GM19324 (cell line): ENCODE measurements around the gene DLX2.
A peak's percentile ranks its signal among the peaks of the same experiment; 100 is the strongest.
"Not testable (repeated sequence)": the region's sequence is repeated elsewhere in the genome, so short reads cannot be mapped to it uniquely, and the experiment has no call there.

ENCODE experiments used
- ATAC-seq: cut with Tn5 transposase; IDR thresholded peaks from one replicate; pipeline ENCODE4 v1.9.1; 2021; ENCODE audit warnings: mild to moderate bottlenecking, moderate library complexity; ENCODE audit not compliant: unreplicated experiment, low FRiP score

DLX2 gene

DNA sequence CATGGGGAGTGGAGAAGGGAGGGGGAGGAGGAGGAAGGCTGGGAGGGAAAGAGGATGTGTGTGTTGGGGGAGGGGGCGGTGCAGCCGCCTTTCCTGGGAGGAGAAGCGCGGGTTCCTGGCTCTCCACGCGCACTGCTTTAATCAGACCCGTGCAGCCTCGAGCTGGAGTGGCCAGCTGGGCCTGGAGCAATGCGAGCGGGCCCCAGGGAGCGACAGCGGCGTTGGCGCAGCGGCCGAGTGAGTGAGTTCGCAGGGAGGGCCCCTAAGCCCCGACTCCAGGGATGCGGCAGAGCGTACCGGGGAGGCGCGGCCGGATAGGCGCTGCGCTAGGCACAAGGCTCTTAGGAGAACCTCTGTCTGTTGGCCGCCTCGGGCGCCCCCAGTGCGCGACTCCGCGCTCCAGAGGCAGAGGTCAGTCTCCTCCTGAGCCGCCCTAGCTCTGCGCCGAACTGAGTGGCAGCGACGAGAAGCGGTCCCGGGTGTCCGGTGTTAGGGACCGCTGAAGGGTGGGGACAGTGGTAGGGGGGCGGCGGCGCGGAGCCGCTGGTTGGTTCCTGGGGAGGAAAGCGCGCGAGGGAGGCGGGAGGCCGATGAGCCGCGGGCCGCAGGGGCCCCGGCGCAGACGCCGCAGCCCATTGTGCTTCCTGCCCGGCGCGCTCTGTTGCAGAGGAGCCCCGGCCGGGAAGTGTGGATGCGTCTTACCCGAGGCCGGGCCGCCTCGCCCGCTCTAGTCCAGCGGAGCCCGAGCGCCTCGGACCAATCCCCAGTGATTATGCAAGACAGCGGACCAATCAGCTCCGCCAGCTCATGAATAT lies 17.8 kb downstream of the DLX2 start:
- peak; percentile 74 for ATAC-seq

DNA sequence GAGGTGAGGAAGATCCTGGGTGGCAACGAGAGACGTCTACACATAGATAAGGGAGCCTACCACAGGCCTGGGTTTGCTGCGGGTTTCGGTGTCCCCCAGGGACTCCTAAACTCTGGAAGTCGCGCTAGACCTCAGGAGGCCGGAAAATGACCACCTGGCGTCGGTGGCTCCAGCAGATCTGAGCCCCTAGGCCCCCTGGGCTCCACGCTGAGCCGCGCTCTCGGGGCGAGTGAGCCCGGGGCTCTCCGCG lies 18.4 kb downstream of the DLX2 start:
- no peak for ATAC-seq

DNA sequence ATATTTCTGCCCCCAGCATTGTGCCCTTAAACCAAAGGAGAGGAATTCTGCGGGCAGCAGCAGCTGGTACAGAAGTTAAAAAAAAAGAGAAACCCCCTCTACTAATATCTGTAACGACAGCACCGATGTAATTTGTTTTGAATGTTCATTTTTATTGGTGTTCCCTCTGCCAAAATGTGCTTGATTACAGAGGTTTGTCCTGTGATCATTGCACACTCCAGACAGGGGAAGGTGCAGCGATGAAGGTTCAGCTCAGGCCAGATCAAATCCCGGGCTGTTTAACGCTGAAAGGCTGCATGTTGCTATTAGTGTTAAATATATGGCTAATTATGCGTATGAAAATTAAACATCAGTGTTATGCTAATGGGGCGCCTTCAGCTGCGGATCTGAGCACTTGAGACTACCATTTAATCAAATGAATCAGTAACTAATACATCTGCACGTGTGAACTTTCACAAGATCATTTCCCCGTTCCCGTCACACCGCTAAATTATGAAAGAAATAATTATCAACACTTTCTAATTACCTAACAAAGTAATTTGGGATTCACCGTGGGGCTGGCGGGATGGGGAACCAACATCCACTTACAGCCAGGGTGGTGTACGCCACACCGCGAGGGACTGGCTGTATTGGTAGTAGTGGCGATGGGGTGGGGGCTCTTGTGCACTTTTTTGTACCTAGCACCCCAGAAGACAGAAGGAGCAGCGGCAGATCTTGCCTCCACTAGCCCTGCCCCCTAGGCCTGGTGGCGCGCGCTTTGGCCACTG lies 18.9 kb downstream of the DLX2 start:
- ATAC-seq: no peak

DNA sequence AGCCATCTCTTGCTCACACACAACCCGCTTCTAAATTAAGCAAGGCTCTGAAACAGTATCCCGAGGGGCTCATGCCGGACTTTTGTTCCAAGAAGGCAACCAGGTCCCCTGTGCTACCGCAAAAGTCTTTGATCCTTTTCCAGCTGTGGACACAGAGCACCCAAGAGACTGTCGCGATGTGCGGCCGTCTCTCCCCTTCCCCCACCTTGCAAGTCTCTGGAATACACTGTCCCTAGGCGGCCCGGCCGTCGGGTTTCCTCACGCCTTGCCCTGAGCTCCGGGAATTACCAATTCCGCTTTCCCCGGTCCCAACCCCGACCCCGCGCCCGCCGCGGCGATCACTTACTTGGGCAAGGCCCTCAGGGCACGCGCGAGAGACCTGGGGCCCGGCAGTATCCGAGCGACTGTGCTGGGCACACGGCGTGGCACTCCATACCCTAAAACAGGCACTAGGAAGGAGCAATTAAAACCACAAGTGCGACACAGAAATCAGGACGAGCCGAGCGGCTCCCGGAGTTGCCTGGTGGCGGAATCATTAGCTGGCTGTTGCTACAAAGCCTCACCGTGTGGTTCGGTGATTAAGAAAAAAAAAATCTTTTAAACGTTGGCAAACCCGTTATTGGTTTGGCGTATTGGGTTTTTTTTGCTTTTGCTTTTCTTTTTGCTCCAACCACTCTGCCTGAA lies 19.6 kb downstream of the DLX2 start:
- no peak for ATAC-seq

DNA sequence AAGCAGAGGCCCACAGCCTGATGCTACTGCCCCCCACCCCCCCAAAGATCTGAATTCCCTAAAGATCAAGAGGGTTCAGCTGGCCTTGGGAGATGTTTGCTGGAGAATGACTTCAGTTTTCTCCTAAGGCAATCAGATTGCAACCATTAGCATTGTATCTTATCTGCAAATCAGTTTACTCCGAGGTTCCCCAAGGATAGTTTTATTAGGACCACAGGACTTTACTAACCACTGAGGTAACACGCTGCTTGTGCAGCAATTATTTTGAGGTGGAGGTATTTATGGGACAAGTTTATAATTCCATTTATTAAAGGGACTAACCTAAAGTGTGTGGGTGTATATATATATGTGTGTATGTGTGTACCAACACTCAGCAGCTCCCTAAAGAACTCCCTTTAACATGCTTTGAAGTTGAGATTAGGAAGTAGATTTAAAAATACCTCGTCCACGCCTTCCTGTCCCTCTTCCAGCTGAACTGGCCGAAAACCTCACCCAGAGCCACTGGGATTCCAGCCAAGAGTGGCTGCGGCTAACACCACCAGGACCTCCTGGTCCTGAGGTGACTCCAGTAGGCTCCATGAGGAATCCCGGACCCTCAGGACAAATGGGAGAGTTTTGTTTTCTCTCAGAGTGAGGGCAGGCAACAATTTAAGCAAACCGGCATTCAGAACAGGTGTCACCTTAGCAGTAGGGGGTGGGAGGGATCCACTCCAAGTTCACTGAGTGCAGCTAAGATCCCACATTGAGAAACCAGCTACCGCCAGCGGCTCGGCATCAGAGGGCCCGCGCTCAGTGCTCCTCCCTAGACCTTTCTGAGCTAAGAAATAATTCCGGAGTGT lies 20.4 kb downstream of the DLX2 start:
- ATAC-seq: no peak

DNA sequence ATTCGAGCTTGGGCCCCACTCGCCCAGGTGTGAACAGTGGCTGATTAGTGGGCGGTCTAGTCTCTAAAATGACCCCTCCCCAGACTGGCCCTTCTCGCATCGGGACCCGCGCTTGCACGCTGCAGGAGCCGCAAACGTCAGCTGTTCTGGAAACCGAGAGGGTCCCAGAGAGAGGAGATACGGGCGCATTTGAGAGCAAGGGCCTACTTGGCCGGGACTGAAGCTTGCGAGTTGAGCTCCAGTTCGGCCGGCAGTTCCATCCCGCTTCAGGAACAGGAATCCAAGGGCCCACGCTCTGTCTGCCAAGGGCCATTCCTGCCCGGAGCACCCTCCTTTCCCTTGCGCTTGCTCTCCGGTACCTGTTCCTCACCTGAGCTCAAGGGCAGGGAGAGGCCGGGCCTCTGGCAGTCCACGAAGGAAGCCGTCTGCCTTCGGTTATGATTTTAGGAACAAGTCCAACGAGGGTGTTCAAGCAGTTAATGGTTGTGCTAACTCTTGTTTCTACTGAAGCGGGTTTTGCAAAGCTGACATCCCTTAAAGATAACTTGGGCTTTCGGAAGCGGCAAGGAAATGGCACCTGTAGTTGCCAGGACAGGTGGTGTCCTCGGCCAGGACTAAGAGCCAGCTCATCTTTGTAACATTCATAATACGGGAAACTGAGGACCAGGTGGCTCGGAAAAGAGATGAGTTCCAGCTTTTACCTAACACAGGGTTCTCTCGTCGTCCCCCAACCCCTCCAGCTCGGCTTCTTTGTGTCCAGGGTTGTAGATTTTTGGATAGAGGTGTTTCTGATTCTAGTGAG lies 21.3 kb downstream of the DLX2 start:
- no peak for ATAC-seq

DNA sequence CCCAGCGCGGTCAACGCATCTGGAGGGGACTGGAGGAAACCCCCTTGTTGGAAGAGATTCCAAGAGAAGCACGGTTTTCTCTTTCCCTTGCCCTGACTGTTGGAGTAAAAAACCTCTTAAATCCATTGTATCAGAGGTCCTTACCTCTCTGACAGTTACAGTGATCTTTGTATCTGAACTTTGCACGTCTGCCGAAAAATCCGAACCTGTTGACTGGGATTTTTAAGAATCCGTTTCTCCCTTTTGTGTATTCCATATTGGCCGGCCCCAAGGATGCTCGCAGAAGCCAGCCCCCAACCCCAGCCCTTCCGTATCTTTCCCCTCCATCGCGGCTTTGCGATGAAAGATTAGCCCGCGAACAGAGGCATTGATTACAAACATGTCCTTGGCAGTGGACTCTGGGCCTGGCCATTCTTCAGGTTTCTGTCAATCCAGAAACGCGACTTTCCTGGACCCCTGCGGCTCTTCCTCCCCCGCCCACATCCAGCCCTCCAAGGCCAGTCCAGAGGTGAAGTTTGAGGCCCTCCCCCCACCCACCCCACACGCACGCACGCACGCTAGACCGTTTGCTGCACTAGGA lies 22.0 kb downstream of the DLX2 start:
- no peak for ATAC-seq

DNA sequence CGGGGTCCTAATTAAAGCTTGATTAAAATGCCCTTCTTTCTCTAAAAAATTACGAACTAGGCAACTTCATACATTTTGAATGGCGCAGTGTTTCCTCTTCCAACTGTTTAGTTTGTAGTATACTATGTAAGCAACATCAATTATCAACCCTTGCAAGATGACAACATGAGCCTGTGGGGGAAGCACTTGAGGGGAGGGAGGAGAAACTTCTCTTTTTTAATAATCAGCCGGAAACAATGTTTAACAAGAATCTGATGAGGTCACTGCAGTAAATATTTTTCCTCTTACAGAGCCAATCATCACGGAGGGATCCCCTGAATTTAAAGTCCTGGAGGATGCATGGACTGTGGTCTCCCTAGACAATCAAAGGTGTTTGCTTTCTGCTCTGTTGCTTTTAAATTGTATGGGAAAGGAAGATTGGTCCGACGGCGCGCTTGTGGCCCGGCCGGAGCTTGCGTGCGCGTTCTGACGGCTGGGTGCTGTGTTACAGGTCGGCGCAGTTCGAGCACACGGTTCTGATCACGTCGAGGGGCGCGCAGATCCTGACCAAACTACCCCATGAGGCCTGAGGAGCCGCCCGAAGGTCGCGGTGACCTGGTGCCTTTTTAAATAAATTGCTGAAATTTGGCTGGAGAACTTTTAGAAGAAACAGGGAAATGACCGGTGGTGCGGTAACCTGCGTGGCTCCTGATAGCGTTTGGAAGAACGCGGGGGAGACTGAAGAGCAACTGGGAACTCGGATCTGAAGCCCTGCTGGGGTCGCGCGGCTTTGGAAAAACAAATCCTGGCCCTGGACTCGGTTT lies 22.7 kb downstream of the DLX2 start:
- ATAC-seq: no peak

DNA sequence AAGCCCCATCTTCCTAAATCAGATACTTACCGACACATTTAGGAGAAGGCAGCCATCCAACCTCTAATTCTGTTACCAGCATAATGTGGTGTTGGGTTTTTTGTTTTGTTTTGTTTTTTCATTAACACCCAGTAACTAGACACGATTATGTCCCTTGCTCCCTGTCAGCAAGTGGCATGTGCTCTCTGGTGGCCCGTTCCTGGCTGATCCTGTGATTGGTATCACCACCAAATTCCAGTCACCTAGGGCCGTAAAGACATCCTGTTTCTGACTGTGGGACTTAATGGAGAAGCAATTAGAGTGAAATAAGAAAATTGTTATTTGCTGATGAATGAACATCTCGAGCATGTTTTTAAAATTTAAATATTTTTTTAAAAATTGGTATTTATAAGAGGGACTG lies 23.3 kb downstream of the DLX2 start:
- no peak for ATAC-seq

DNA sequence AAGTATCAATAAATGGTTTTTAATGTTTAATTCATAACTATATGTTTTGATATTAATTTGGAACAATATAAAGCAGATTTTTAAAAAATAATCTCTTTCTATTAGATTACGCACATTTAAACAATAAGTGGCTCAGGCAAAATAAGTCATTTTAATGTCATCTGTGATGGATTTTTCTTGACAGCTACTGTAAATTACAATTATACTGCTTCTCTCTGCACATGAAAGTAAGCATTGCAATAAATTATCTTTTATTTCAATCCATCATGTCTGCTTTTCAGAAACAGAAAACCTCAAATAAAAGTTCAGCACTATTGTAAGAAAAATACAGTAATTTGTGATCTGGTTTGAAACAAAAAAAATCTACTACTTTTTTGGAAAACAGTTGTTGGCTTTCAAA lies 28.4 kb downstream of the DLX2 start:
- no peak for ATAC-seq

DNA sequence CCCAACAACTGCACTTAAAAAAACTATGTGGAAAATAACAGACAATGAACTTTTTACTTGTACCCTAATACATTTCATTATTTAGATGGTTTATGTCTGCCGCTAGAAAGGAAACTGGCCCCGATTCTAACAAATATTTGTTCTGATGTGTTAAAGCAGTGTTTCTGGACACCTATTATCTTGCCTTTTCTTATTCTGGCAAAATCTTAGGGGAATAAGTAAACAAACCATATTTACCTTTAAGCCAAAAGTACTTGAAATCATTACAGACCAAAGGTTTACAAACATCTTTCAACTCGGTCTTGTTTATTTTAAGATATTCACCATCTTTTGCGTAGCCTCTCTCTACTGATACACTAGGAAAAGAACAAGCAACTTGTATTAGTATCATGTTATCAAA lies 29.2 kb downstream of the DLX2 start:
- ATAC-seq: no peak

DNA sequence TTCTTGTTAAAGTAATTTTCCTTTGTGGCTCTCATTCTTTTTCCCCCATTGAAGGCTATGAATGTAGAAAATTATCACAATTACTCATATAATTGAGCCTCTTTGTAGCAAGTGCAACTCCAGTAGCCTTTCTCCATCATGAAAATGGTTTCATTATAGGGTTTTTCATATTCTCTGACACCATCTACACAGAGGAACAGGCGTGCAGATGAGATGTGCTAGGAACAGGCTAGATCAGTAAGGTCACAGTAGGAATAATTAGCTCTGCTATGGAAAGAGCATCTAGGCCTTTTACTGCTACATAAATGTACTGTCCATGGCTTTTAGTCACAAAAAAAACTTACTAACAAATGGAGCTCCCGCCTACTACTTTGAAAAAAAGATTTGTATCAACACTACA lies 30.0 kb downstream of the DLX2 start:
- ATAC-seq: no peak

DNA sequence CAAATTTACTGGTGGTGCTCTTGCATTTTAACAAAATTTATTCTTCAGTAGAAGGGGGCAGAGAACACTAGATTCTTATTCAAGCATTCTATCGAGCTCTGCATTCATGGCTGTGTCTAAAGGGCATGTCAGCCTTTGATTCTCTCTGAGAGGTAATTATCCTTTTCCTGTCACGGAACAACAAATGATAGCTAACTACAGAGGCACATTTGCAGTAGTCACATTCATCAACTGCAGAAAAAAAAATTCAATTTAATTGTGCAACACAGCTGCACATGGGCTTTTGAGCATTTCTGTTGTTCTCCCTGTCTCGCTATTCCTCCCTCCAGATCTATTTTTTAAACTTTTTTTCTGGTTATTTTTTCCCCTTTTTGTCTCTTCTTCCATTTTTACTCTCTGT lies 30.4 kb downstream of the DLX2 start:
- no peak for ATAC-seq

DNA sequence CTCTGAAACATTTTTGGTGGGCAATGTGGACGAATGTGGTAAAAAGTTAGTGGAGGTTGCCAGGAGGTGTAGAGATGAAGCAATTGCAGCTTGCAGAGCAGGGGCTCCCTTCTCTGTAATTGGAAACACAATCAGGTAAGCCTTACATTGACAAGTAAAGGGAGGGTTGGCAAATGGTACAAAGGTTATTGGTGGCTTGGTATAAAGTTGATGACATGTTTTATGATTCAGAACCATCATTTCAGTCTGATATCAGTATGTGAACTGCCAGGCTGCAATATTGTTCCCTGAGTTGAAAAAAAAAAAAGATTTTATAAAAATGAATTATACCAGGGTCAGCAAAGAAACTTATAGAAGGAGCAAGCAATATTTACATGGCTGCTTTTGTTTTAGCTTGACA lies 31.8 kb downstream of the DLX2 start:
- no peak for ATAC-seq

DNA sequence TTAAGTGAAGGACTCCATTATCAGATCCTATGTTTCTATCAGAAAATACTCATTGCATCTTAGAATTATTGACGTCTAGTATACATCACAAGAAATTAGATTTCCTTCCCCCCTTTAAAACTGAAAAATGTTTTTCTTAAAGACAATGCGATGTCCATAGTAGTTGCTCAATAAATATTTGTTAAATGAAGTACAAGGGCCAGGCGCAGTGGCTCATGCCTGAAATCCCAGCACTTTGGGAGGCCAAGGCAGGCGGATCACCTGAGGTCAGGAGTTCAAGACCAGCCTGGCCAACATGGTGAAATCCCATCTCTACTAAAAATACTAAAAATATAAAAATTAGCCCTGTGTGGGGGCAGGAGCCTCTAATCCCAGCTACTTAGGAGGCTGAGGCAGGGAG lies 34.8 kb downstream of the DLX2 start:
- not testable (repeated sequence) for ATAC-seq

DNA sequence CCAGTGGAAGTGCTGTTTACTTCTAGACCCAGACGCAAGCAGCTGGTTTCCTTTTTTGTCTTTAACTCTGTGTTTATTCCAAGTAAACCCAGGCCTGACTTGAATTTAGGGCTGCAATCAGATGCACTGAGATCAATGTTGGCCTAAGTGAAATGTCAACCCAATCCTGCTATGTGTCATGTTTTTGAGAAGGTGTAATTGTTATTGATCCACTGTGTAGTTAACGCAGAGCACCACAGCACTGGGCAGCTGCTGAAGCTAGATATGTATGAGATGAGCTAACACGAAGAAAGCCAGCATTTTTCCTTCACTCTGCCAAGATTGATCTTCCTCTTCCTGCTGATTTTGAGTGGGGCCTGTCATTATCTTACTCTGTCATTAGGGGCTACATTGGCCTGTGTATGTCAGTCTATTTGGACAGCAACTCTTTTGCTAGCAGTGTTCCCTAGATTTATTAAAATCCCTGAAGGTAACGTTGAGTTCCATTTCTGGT lies 36.3 kb downstream of the DLX2 start:
- no peak for ATAC-seq

DNA sequence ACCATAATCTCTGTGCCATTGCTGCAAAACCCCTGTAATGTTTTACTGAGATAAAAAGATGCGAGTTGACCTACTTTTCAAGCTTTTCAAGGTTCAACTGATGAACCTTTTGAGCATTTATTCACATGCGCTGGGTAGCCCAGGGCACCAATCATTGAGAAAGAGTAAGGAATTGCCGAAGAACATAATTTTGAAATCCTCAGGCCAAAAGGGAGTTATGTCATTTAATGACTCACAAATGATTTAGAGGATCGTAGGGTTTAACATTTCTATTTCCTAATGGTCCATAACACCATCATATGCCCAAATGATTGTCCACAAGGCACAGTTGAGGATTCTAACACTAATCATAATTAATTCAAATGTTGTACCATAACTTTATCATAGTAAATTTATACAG lies 37.6 kb downstream of the DLX2 start:
- no peak for ATAC-seq

DNA sequence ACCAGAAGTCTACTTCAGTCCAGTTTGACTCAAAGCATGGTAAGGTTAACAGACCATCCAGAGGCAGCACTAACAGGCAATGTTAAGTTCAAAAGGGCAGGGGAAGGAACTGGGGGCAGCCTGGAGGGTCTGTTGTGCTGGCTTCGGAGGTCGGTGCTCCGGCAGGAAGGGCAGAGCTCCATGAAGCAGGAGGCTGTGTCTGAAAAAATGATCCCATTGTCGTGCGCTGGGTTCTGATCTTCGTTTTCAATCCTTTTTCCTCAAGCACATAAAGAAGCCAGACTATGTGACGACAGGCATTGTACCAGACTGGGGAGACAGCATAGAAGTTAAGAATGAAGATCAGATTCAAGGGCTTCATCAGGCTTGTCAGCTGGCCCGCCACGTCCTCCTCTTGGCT lies 39.3 kb downstream of the DLX2 start:
- ATAC-seq: no peak
